Smooth muscle cell (in vitro differentiated cells): ENCODE data around the gene FSTL4. TPM values are rescaled to one million over a fixed set of nuclear protein-coding genes. Genes with fewer than 3 reads are reported as not detected.

Source experiments
- DNase-seq: peaks from one replicate; lab custom pipeline; 2025; ENCODE audit not compliant: unreplicated experiment; lab: John Stamatoyannopoulos, UW
- H2AFZ ChIP-seq: fragments of 200-600 bp; sonication (generic); 2 replicates; pipeline ENCODE4 v1.6.0; 2016; ENCODE audit warnings: antibody characterized with exemption, low read depth, mild to moderate bottlenecking
- H3F3A ChIP-seq: fragments of 200-600 bp; sonication (generic); 2 replicates; pipeline ENCODE4 v1.6.0; 2017; ENCODE audit warnings: antibody characterized with exemption, low read depth
- H3K27ac ChIP-seq: fragments of 200-600 bp; sonication (generic); 2 replicates; pipeline ENCODE4 v1.5.1; 2016; ENCODE audit warnings: low read depth, mild to moderate bottlenecking
- H3K27me3 ChIP-seq: fragments of 200-600 bp; sonication (generic); 2 replicates; pipeline ENCODE4 v1.6.1; 2016; ENCODE audit warnings: low read depth, mild to moderate bottlenecking
- H3K36me3 ChIP-seq: fragments of 200-600 bp; sonication (generic); 2 replicates; pipeline ENCODE4 v1.5.1; 2016; ENCODE audit warnings: low read depth
- H3K4me1 ChIP-seq: fragments of 200-600 bp; sonication (generic); 2 replicates; pipeline ENCODE4 v1.5.1; 2016; ENCODE audit warnings: low read depth
- H3K4me2 ChIP-seq: fragments of 200-600 bp; sonication (generic); 2 replicates; pipeline ENCODE4 v1.6.0; 2016; ENCODE audit warnings: mild to moderate bottlenecking
- H3K4me3 ChIP-seq: fragments of 200-600 bp; sonication (generic); 2 replicates; pipeline ENCODE4 v1.5.1; 2016; ENCODE audit warnings: mild to moderate bottlenecking
- H3K79me2 ChIP-seq: fragments of 200-600 bp; sonication (generic); 2 replicates; pipeline ENCODE4 v1.6.0; 2016; ENCODE audit warnings: low read depth, mild to moderate bottlenecking
- H3K9ac ChIP-seq: fragments of 200-600 bp; sonication (generic); 2 replicates; pipeline ENCODE4 v1.6.0; 2016; ENCODE audit warnings: low read depth
- H3K9me3 ChIP-seq: fragments of 200-600 bp; sonication (generic); replicated peaks from 2 replicates; pipeline ENCODE4 v1.5.1; 2016; ENCODE audit warnings: low read depth
- H4K20me1 ChIP-seq: fragments of 200-600 bp; sonication (generic); 2 replicates; pipeline ENCODE4 v1.6.0; 2016; ENCODE audit warnings: low read depth
- CTCF ChIP-seq: fragments of 200-600 bp; sonication (generic); IDR thresholded peaks from 2 replicates; pipeline ENCODE4 v1.5.1; 2017; ENCODE audit warnings: borderline replicate concordance, mild to moderate bottlenecking, antibody characterized with exemption; ENCODE audit not compliant: insufficient read depth, poor library complexity, severe bottlenecking
- WGBS: methylation state at CpG from one replicate; pipeline ENCODE4 v1.1.7; 2016; ENCODE audit warnings: low lambda C conversion rate; 5-methylcytosine and 5-hydroxymethylcytosine counted together
- polyA plus RNA-seq: library from polyadenylated mRNA; unstranded; fragments of >200 nt; fragmentation: Nextera tagmentation; extraction: Ambion mirVana; gene quantifications from 2 replicates; pipeline ENCODE4 v1.2.1, GENCODE V29; 2016
- total RNA-seq: library from RNA; depleted of rRNA; stranded (reverse); fragments of >200 nt; gene quantifications from 2 replicates; pipeline ENCODE4 v1.2.3, GENCODE V29; 2014

The FSTL4 gene
- total and polyA plus RNA-seq, 2 experiments from 2014 or later, result 0.49 TPM; not detected in 1

DNA sequence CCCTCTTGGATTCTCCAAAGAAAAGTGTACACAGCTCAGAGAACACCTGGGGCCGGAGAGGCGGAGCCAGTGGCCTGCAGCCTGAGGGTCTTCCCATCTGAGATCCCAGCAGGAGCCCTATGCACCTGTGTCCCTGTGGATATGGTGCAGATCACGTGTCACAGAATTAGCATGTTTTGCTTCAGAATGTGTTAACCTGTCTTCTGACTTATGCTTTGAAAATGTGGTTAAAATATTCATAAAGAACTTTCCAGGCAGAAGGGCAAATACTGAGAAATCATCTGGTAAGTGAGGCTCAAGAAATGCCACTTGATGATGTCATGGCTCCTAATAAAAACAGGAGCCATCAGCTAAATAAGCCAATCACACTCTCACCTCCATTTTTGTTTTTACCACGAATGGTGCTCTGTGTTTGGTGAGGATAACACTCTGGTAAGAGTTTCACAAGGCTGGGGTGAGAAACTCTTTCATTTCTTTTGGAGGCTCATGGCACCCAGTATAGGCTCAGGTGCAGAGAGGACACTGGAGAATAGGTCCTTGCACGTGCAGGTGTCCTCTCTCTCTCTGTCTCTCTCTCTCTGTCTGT is 279.8 kb downstream of the FSTL4 start:
- Histone ChIP-seq H3K79me2 (no peaks in the 10 kb centered on the region), H3K36me3 (no peaks in the 10 kb centered on the region), H3K9ac (no peak overlapping the region), H3K27me3 (peaks cover 10% of the 10 kb centered on the region), H3K9me3 (no peaks in the 10 kb centered on the region), H4K20me1 (no peaks in the 10 kb centered on the region), H3F3A (no peaks in the 10 kb centered on the region), H3K4me3 (no peak overlapping the region), H2AFZ (no peak overlapping the region), H3K27ac (no peak overlapping the region), H3K4me1 (no peaks in the 10 kb centered on the region), H3K4me2 (no peak overlapping the region)
- no peak for TF ChIP-seq CTCF
- no peak for DNase-seq
- WGBS, result 82% methylated on average over 5 of the region's 5 CpGs

- Histone ChIP-seq H3F3A (no peaks in the 10 kb centered on the region), H3K27me3 (peaks cover 10% of the 10 kb centered on the region), H4K20me1 (no peaks in the 10 kb centered on the region), H3K9ac (no peak overlapping the region), H3K27ac (no peak overlapping the region), H3K4me1 (no peaks in the 10 kb centered on the region), H2AFZ (no peak overlapping the region), H3K36me3 (no peaks in the 10 kb centered on the region), H3K4me3 (no peak overlapping the region), H3K79me2 (no peaks in the 10 kb centered on the region), H3K9me3 (no peaks in the 10 kb centered on the region), H3K4me2 (no peak overlapping the region)
- WGBS, result 91% methylated on average over 12 of the region's 12 CpGs
- TF ChIP-seq CTCF, result no peak
- no peak for DNase-seq
Measured at GRCh38 chr5:133331941-133332340, 280.4 kb downstream of the FSTL4 start.

DNA sequence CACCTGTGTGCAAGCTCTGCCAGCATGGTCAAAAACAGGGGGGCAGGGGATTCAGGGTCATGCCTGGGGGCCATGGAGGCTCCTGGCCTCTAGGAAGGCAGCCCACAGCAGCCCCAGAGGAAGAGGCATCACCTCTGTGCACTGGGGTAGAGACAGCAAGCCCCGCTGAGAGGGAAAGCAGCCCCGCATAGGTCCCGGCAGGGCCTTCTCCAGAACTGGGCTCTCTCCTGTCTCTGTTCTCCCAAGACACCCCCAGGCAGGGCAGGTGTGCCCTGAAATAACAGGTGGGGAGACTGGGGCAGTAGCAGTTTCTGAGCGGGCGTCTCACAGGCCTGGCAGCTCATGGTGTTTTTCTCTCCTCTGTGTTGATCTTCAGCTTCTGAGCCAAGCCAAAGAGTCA is 281.4 kb downstream of the FSTL4 start:
- WGBS, result 94% methylated on average over 5 of the region's 5 CpGs
- no peak for TF ChIP-seq CTCF

DNA sequence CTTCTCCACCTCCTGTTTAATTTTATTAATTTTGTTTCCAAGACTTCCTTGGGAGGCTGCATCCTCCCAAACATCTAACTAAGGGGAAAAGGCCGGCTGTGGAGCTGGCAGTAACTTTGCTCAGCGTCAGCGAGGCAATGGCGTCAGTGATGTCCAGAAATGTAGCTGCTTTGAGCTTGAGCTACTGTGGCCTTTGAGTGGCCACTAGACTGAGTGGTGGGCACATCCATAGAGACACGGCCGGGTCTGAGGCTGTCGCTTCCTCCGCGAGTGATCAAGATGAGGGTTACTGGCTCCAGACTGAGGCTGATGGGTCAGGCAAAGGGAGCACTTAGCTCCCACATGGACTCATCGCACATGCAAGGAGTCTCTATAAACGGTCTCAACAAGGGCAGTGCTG is 283.5 kb downstream of the FSTL4 start:
- Histone ChIP-seq H4K20me1 (no peaks in the 10 kb centered on the region), H3K9ac (no peak overlapping the region), H3K4me3 (no peak overlapping the region), H3K79me2 (no peaks in the 10 kb centered on the region), H3K27ac (no peak overlapping the region), H3K4me2 (no peak overlapping the region), H3K27me3 (peaks cover 10% of the 10 kb centered on the region), H3K4me1 (no peaks in the 10 kb centered on the region), H3F3A (no peaks in the 10 kb centered on the region), H3K9me3 (no peaks in the 10 kb centered on the region), H2AFZ (no peak overlapping the region), H3K36me3 (no peaks in the 10 kb centered on the region)
- TF ChIP-seq CTCF, result no peak
- DNase-seq, result no peak
- WGBS, result 92% methylated on average over 11 of the region's 11 CpGs

More for the DNA sequence above, 281.4 kb downstream of the FSTL4 start:
- no peak overlapping the region for H3K4me2 ChIP-seq
- no peak for DNase-seq
- no peaks in the 10 kb centered on the region for H3K79me2 ChIP-seq
- no peaks in the 10 kb centered on the region for H4K20me1 ChIP-seq
- H2AFZ ChIP-seq, result no peak overlapping the region
- H3K27me3 ChIP-seq, result peaks cover 10% of the 10 kb centered on the region
- H3K9ac ChIP-seq, result no peak overlapping the region
- no peaks in the 10 kb centered on the region for H3F3A ChIP-seq
- H3K9me3 ChIP-seq, result no peaks in the 10 kb centered on the region
- no peaks in the 10 kb centered on the region for H3K36me3 ChIP-seq
- H3K4me3 ChIP-seq, result no peak overlapping the region
- no peak overlapping the region for H3K27ac ChIP-seq
- H3K4me1 ChIP-seq, result no peaks in the 10 kb centered on the region
